ENCODE measurements around the gene CENPO. TPM values are rescaled to one million over a fixed set of nuclear protein-coding genes. Genes with fewer than 3 reads are reported as not detected.
A peak's percentile ranks its signal among the peaks of the same experiment; 100 is the strongest.

The CENPO gene
- total RNA-seq, 1 donor: 8.0 TPM

DNA sequence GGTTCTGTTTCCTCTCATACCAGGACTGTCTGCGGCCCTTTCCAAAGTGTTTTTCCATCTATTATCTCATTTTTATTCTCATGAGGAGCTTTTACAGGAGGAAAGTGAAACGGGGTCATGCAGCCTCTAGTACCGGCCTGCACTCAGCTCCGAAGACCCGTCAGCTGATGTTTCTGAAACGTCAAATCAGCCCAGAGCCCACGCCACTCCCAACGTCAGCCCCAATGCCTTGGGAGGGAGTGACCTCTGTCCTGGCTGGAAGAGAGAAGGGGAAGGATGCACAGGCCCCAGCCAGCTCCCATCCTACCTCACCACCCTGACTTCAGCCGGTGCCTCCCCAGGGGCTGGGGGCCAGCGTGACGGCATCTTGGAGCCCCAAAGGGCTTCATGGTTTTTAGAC, 68.3 kb downstream of the CENPO start:
- TF ChIP-seq, protein P1, sequence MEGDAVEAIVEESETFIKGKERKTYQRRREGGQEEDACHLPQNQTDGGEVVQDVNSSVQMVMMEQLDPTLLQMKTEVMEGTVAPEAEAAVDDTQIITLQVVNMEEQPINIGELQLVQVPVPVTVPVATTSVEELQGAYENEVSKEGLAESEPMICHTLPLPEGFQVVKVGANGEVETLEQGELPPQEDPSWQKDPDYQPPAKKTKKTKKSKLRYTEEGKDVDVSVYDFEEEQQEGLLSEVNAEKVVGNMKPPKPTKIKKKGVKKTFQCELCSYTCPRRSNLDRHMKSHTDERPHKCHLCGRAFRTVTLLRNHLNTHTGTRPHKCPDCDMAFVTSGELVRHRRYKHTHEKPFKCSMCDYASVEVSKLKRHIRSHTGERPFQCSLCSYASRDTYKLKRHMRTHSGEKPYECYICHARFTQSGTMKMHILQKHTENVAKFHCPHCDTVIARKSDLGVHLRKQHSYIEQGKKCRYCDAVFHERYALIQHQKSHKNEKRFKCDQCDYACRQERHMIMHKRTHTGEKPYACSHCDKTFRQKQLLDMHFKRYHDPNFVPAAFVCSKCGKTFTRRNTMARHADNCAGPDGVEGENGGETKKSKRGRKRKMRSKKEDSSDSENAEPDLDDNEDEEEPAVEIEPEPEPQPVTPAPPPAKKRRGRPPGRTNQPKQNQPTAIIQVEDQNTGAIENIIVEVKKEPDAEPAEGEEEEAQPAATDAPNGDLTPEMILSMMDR (IDR thresholded peaks at IDR 0.05; ENCODE audit: extremely low read depth, low read depth, low read length): no peak
- no peaks in the 10 kb centered on the region for H3K79me2 ChIP-seq (ENCODE audit: insufficient read depth, low read length)
- H2AFZ ChIP-seq (ENCODE audit: low read length): no peak overlapping the region
- no peak overlapping the region for H3K4me2 ChIP-seq (ENCODE audit: insufficient read depth, low read length)
- no peak for DNase-seq (ENCODE audit: insufficient read length, low spot score, missing footprints)
- no peaks in the 10 kb centered on the region for H3K27me3 ChIP-seq (ENCODE audit: insufficient read depth, low read length)
- H3K9me3 ChIP-seq (ENCODE audit: low read depth, low read length): no peaks in the 10 kb centered on the region
- H4K20me1 ChIP-seq (ENCODE audit: insufficient read depth, low read length): peaks cover 14% of the 10 kb centered on the region
- H3K4me1 ChIP-seq (ENCODE audit: insufficient read depth, low read length): peaks cover 1% of the 10 kb centered on the region
- no peak overlapping the region for H3K27ac ChIP-seq (ENCODE audit: low read depth, low read length)
- H3K4me3 ChIP-seq (ENCODE audit: insufficient read depth, low read length): no peak overlapping the region
- no peaks in the 10 kb centered on the region for H3K36me3 ChIP-seq (ENCODE audit: insufficient read depth, low read length)

DNA sequence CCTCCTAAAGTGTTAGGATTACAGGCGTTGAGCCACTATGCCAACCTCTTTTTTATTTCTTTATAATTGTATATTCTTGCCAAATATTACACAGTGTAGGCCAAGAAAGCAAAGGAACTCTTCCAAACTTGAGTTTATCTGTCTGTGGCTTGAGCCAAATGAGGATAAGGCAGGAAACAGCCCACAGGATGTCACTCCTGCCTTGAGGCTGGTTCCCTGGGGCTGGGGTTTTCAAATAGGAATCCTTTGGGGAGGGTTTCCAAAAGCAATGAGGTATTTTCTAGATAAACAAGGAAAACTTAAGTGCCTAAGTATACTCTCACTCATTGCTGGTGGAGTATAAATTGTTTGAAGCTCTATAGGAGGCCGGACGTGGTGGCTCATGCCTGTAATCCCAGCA, 70.4 kb downstream of the CENPO start:
- peaks cover 13% of the 10 kb centered on the region for H4K20me1 ChIP-seq (ENCODE audit: insufficient read depth, low read length)
- H3K4me3 ChIP-seq (ENCODE audit: insufficient read depth, low read length): no peak overlapping the region
- H3K4me2 ChIP-seq (ENCODE audit: insufficient read depth, low read length): no peak overlapping the region
- no peaks in the 10 kb centered on the region for H3K4me1 ChIP-seq (ENCODE audit: insufficient read depth, low read length)
- TF ChIP-seq, protein P1 (IDR thresholded peaks at IDR 0.05; ENCODE audit: extremely low read depth, low read depth, low read length): peak; percentile 7
- H3K27me3 ChIP-seq (ENCODE audit: insufficient read depth, low read length): no peaks in the 10 kb centered on the region
- no peak overlapping the region for H3K27ac ChIP-seq (ENCODE audit: low read depth, low read length)
- H3K36me3 ChIP-seq (ENCODE audit: insufficient read depth, low read length): no peaks in the 10 kb centered on the region
- no peaks in the 10 kb centered on the region for H3K9me3 ChIP-seq (ENCODE audit: low read depth, low read length)
- no peak for DNase-seq (ENCODE audit: insufficient read length, low spot score, missing footprints)
- H3K79me2 ChIP-seq (ENCODE audit: insufficient read depth, low read length): no peaks in the 10 kb centered on the region
- H2AFZ ChIP-seq (ENCODE audit: low read length): no peak overlapping the region

DNA sequence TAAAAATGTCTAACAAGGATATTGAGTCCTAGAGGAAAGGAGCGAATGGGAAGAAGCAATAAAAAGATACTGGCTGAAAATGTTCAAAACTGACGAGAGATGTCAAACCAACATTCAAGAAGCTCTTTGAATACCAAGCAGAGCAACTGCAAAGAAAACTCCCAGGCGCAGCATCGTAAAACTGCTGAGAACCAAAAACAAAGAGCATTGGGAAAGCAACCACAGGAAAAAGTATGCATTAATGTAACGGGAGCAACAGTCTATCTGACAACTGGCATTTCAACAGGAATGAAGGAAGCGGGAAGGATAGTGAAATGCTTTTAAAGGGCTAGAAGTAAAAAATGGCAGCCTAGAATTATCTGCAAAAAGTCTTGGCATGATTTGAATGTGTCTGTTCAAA, 73.7 kb downstream of the CENPO start:
- no peak overlapping the region for H3K4me2 ChIP-seq (ENCODE audit: insufficient read depth, low read length)
- no peaks in the 10 kb centered on the region for H3K4me1 ChIP-seq (ENCODE audit: insufficient read depth, low read length)
- no peak overlapping the region for H3K27ac ChIP-seq (ENCODE audit: low read depth, low read length)
- H3K79me2 ChIP-seq (ENCODE audit: insufficient read depth, low read length): no peaks in the 10 kb centered on the region
- H3K4me3 ChIP-seq (ENCODE audit: insufficient read depth, low read length): no peak overlapping the region
- H3K36me3 ChIP-seq (ENCODE audit: insufficient read depth, low read length): no peaks in the 10 kb centered on the region
- no peak for DNase-seq (ENCODE audit: insufficient read length, low spot score, missing footprints)
- H3K27me3 ChIP-seq (ENCODE audit: insufficient read depth, low read length): no peaks in the 10 kb centered on the region
- peaks cover 9% of the 10 kb centered on the region for H4K20me1 ChIP-seq (ENCODE audit: insufficient read depth, low read length)
- H2AFZ ChIP-seq (ENCODE audit: low read length): no peak overlapping the region
- no peaks in the 10 kb centered on the region for H3K9me3 ChIP-seq (ENCODE audit: low read depth, low read length)
- TF ChIP-seq, protein P1 (IDR thresholded peaks at IDR 0.05; ENCODE audit: extremely low read depth, low read depth, low read length): no peak

DNA sequence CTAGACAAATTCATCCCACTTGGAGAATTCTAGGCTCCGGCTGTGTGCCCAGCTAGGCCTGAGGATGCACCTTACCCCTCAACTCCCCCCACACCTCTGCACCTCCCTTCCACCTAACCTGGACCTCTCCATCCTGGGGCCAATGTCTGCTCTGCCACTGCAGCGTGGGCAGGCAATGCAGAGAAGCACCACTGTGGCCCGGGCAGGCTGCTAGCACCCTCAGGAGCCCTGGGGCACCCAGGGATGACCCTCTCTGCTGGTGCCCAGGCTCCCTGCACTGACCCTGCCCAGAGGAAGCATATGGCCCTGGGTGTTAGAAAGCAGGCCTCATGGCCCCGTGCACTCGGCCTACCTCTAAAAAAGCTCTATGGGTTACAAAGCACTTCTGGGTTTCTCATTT, 77.2 kb downstream of the CENPO start:
- no peak for DNase-seq (ENCODE audit: insufficient read length, low spot score, missing footprints)
- Histone ChIP-seq H4K20me1 (ENCODE audit: insufficient read depth, low read length) (peaks cover 30% of the 10 kb centered on the region), H2AFZ (ENCODE audit: low read length) (no peak overlapping the region), H3K4me3 (ENCODE audit: insufficient read depth, low read length) (no peak overlapping the region), H3K36me3 (ENCODE audit: insufficient read depth, low read length) (no peaks in the 10 kb centered on the region), H3K27ac (ENCODE audit: low read depth, low read length) (no peak overlapping the region), H3K9me3 (ENCODE audit: low read depth, low read length) (no peaks in the 10 kb centered on the region), H3K4me2 (ENCODE audit: insufficient read depth, low read length) (no peak overlapping the region), H3K4me1 (ENCODE audit: insufficient read depth, low read length) (peaks cover 8% of the 10 kb centered on the region), H3K27me3 (ENCODE audit: insufficient read depth, low read length) (no peaks in the 10 kb centered on the region), H3K79me2 (ENCODE audit: insufficient read depth, low read length) (no peaks in the 10 kb centered on the region)
- TF ChIP-seq, protein P1 (IDR thresholded peaks at IDR 0.05; ENCODE audit: extremely low read depth, low read depth, low read length): no peak
